SU-DHL-6 (cell line): Measurements from ENCODE around the gene UGT3A1.

ENCODE experiments used
- EZH2phosphoT487 ChIP-seq: fragments of 200-600 bp; sonication (generic), shearing (Covaris generic); conservative IDR thresholded peaks from 2 replicates; pipeline ENCODE4 v1.6.1; 2018; ENCODE audit warnings: mild to moderate bottlenecking, antibody characterized with exemption, low read length, moderate library complexity, mixed read lengths
- TF ChIP-seq, protein P1 (sequence below): fragments of 200-600 bp; sonication (generic); IDR thresholded peaks from one replicate; pipeline ENCODE4 v1.5.1; 2017; ENCODE audit warnings: antibody characterized with exemption, mild to moderate bottlenecking, low read length, moderate library complexity; ENCODE audit not compliant: insufficient read depth, poor library complexity, severe bottlenecking

DNA sequence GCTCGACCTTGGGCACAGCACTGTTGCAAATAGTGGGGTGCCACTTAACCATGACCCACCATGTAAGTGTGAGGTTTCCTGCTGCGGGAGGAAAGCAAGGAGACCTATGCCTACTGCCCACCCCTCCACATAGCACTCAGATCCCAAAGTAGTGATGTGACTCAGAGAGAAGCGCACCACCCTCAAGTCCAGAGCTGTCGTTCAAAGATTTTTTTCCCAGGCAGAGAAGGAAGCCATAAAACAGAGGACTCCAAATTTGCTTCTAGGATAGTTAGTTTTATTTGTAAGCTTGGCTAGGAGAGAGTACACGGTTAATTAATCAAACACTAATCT, 19.3 kb downstream of the UGT3A1 start:
- no peak for TF ChIP-seq EZH2phosphoT487
- TF ChIP-seq, protein P1, sequence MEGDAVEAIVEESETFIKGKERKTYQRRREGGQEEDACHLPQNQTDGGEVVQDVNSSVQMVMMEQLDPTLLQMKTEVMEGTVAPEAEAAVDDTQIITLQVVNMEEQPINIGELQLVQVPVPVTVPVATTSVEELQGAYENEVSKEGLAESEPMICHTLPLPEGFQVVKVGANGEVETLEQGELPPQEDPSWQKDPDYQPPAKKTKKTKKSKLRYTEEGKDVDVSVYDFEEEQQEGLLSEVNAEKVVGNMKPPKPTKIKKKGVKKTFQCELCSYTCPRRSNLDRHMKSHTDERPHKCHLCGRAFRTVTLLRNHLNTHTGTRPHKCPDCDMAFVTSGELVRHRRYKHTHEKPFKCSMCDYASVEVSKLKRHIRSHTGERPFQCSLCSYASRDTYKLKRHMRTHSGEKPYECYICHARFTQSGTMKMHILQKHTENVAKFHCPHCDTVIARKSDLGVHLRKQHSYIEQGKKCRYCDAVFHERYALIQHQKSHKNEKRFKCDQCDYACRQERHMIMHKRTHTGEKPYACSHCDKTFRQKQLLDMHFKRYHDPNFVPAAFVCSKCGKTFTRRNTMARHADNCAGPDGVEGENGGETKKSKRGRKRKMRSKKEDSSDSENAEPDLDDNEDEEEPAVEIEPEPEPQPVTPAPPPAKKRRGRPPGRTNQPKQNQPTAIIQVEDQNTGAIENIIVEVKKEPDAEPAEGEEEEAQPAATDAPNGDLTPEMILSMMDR, result no peak
